Stimulated activated CD4-positive, alpha-beta T cell treated with anti-CD3 and anti-CD28 coated beads, TNF-alpha, amount 100 ng/mL, for 4 hours (primary cell): Measurements from ENCODE around the gene NIPAL1.

Source experiments
- DNase-seq, 3 experiments: peaks; one replicate each; pipeline ENCODE4 v3.0.0-alpha.2; 2020; ENCODE audit warnings: low read depth in 3 of 3

NIPAL1 gene

DNA sequence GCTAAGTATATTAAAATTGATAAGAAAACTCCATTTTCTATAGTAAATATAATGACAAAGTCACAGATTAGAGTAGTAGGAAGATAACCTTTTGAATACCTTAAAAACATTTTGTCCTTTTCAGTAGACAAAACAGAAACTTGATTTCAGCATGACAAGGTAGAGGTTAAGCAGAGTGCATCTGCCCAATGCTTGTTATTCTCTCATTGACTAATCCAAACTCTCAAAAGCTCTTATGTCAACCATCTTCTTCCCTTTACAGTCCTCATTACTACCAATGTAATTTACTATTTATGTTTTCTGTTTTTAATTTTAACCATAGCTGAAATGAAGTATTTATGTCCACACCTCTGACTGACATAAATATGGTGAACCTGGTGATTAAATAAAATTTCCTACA, 11.1 kb downstream of the NIPAL1 start:
- no peak for DNase-seq

- DNase-seq, result no peak
These were observed 12.1 kb downstream of the NIPAL1 start for GRCh38 chr4:48028696-48029095.

- DNase-seq, result no peak
These were observed 13.9 kb downstream of the NIPAL1 start for GRCh38 chr4:48030470-48030869.

DNA sequence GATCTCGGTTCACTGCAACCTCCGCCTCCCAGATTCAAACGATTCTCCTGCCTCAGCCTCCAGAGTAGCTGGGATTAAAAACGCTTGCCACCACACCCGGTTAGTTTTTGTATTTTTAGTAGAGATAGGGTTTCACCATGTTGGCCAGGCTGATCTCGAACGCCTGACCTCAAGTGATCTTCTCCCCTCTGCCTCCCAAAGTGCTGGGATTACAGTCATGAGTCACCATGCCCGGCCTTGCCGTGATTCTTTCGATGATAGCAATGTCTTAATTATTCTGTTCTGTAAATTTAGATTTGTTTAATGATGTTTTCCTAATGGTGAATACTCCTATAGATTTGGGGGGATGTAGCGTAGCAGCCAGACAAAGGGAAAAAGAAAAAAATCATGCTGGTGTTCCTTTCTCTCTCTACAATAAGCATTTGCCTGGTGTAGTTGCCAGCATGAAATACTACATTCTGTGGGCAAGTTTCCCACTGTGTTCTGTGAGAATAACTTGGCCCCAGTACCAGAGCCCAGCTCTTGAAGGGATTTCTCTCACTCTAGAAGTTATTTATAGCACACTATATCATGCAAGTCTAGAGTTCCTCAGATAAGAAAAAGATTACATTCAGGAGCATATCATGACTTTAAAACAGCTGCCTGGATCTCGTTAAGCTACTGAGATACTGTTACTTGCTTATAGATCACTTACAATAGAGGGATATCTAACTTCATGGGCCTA, 15.4 kb downstream of the NIPAL1 start:
- no peak for DNase-seq

DNA sequence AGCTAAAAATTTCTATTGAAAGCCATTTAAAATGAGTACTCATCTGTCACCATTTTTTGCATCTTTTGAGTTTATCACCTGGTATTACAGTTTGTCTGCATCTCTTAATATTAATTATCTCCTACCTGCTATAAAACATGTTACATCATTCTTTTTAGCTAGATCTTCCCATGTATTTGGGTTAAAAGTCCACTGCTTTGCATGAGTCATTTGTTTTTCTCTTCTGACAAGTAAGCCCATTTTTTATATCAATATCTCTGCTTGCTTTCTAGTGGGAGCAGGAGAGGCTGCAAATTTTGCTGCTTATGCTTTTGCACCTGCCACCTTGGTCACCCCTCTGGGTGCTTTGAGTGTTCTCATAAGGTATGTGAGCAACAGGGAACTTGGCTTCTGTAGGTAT, 16.1 kb downstream of the NIPAL1 start:
- no peak for DNase-seq

DNA sequence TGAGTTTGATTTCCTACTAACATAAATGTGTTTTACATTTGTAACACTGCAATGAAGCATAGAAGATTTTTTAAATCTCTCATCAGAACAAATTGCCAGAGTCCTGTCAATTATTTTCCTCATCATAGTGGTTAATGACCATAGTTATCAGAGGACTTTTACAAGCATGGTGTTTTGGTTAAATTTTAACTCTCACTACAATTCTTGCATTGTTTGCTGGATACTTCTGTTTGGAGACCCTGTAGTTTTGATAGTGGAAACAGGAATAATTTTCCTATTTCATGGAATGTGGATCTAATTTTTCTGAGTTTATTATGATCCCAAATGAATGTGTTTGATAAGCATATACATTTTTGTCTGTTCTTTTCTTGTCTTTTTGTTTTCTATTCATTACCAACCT, 16.8 kb downstream of the NIPAL1 start:
- no peak for DNase-seq

DNA sequence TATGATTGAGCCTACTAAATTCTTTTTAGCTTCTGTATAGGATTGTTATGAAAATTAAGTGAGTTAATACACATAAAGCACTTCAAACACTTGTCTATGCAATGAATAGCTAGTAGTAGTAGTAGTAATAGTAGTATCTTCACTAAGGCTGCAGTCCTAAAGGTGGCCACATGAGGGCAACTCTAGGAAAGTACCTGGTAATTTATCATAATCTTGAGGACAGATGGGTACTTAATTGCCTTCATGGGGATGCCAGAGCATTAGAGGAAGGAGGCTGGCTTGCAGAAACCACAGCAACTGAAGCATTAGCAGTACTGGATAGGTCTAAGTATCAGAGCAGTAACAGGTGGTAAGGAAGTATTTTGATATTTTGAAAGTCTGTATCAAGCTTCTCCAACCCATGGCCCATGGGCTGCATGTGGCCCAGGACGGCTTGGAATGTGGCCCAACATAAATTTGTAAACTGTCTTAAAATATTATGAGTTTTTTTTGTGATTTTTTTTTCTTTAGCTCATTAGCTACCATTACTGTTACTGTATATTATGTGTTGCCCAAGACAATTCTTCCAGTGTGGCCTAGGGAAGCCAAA, 17.3 kb downstream of the NIPAL1 start:
- peak; percentile 15 to 53 (median 41) for DNase-seq

GRCh38 chr4:48035952-48036351, 19.4 kb downstream of the NIPAL1 start:
- no peak for DNase-seq

- DNase-seq, result no peak
These were observed 20.5 kb downstream of the NIPAL1 start for GRCh38 chr4:48037117-48037462.

DNA sequence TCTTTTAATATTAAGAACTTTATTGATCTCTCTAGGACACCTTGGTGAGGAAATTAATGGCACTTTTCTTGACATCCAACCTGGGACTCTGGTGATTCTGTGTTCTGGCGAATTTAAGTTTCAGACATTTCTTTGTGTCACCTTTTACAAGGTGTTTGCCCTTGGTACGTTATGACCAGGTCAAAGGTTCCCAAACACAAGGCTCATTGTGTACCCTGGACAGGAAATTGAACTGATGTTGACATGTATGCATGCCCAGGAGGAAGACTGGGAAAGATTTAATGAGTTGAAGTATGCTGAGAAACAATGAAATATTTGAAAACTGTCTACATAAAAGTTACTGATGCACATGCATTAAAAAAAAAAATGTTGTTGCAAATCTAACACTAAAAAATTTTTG, 22.1 kb downstream of the NIPAL1 start:
- DNase-seq, result no peak

DNA sequence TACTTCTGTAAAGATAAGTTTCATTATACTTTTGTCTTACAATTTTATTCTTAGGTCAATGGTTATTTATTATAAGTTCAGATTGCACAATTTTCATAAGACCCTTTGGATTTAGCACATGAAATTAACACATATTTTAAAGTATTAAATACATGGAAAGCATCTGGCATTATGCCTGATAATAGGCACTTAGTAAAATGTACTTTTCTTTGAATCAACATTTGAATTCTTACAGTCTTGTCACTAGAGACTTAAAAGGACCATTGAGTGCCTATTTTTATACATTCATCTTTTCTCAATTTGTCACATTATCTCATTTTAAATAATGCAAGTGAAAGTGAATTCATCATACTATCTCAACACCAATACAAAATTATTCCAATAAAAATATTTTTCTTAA, 23.0 kb downstream of the NIPAL1 start:
- DNase-seq, result no peak

- no peak for DNase-seq
These were observed 25.1 kb downstream of the NIPAL1 start for GRCh38 chr4:48041535-48042137.

DNA sequence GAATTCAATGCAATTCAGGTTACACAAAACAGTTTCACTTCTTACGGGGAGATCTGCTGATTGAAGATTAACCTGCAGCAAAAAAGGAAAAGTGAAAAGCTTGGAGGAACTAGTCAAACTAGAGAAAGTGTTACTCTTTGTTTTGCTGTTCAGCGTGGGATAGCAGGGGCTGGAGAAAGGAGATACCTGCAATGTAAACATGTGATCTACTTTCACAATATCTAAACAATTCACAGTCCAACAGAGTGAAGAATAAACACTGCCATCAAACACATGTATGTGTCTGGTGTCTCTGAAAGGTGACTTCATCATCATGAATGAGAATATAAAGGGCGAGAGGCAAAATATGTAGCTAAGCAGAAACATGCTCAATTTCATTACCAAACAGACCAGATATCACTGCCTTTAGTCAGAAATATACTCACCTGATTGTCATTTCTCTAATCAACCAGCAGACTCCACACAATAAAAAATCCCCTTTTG, 26.4 kb downstream of the NIPAL1 start:
- no peak for DNase-seq

DNA sequence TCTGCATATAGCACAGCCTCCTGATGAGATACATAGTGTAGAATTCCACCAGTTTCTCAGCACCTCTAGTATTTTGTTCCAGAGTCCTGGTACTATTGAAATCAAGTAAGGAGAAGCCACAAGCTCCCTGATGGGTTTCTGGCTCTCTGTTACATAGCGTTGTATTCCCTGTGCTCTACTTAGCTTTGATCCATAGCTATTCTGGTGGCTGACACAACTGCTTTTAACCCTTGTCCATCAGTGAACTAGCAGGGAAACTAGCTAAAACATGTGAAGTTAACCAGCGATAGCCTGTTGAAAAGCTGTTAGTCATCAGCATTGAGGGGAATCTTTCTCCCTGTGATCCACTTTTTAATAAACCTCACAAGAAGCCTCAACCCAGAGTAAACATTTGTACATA, 26.9 kb downstream of the NIPAL1 start:
- DNase-seq, result no peak

GRCh38 chr4:48044298-48044697, 27.7 kb downstream of the NIPAL1 start:
- no peak for DNase-seq

DNA sequence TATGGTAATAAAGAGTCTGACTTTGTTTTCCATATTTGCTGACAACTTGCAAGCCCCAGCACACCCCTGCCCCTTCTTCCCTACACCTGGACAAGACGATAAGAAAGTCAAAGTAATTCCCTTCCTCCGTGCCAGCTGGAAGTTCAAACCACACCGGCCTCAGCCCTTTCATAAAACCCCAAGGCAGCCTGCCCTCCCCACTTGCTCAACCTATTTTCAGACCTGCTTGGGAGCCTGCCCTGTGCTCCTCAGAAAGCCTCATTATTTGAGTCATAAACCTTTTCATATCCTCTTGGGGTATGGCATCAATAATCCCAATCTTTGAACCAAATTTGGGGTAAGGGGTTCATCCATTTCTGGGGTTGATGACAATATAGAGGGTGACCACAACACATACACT, 29.5 kb downstream of the NIPAL1 start:
- no peak for DNase-seq

- DNase-seq, result peak; percentile 37 to 47 (median 39)
These were observed 30.9 kb downstream of the NIPAL1 start for GRCh38 chr4:48047421-48047844.

- DNase-seq, result no peak
These were observed 31.3 kb downstream of the NIPAL1 start for GRCh38 chr4:48047896-48048295.

DNA sequence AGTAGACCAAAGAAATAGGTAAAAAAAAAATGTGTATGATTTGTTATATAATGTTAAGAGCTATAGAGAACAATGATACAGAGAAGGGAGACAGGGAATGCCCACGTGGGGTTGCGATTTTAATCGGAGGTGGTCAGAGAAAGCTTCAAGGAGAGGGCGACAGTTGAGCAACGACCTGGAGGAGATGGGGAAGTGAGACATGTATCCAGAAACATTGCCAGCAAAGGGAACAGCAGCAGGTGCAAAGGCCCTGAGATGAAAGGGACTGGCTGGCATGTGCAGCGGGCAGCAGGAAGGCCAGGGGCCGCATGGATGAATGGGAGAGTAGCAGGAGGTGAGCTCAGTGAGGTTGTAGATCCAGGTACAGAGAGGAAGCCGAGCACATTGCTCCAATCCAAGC, 32.9 kb downstream of the NIPAL1 start:
- DNase-seq, result no peak

DNA sequence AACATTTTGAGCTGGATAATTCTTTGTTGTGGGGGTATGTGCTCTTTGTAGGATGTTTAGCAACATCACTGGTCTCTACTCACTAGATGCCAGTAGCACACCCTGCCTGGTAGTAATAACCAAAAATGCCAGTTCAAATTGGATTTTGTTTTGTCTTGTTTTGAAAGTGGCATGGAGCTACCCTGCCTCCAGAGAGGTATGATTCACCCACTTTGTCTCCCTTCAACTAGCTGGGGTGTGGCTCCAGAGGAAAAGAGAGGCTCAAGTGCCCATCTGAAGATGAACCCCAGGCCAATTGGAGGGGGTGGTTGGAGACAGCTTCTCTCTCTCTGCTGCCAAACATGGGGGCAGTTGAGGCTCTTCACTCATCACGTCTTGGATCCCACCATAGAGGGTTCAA, 34.5 kb downstream of the NIPAL1 start:
- no peak for DNase-seq

DNA sequence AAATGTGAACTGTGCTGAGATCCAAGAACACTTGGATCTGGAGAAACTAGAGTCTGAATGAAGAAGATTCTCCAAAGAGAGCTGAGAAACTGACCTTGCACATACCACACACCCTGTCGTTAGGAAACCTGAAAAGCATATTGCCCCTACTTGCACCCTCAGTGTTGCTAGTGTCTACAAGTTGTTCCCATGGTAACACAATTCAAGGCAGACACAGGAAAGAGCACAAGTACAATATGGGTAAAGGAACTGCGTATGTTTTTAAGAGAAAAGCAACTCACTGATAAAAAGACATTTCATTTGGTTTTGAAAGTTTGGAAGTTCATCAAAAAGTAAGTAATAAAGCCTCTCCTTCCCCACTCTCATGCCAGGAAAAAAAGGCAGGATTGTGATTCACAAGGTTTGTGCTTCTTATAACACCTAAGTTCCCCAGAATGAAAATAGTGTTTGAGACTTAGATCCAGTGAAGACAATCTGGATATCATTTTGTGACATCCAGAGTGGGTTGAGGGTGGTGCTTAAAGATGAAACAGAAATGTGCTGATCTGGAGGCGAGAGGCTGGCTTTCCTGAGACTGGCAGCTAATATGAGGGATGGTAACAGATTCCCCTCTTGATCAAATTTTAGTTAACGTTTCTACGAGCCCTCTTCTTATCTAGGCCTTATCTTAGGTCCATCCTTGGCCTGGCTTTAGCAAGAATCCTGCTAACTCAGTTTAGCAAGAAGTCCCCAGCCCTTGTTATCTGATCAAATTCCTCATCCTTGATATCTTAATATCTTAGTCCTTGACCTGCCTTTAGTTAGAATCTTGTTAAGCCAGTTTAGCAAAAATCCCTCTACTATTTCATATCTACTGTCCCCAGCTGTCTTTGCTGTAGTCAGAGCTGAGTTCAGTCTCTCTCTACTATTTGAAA, 42.3 kb downstream of the NIPAL1 start:
- no peak for DNase-seq

- DNase-seq, result no peak
These were observed 47.8 kb downstream of the NIPAL1 start for GRCh38 chr4:48064349-48064748.
